DND-41 (cell line): ENCODE results near the gene ITGA7.

Source experiments
- ATAC-seq: fragments of 200-7000 bp; cut with Tn5 transposase; 3 replicates; pipeline ENCODE4 v1.9.1; 2021; ENCODE audit warnings: low read depth; ENCODE audit not compliant: insufficient read depth
- DNase-seq: peaks from one replicate; pipeline ENCODE4 v3.0.0-alpha.2; 2020
- H2AFZ ChIP-seq: 2 replicates; pipeline ENCODE4 v1.6.0; 2012; ENCODE audit warnings: low read depth, low read length
- H3K27ac ChIP-seq: 2 replicates; pipeline ENCODE4 v1.5.1; 2012; ENCODE audit warnings: low read length, inconsistent platforms
- H3K27me3 ChIP-seq: fragments of 200-600 bp; sonication (generic); 2 replicates; pipeline ENCODE4 v1.6.0; 2012; ENCODE audit warnings: low read length, mild to moderate bottlenecking, inconsistent platforms; ENCODE audit not compliant: insufficient read depth, poor library complexity
- H3K36me3 ChIP-seq: 2 replicates; pipeline ENCODE4 v1.5.1; 2012; ENCODE audit warnings: low read length, inconsistent platforms; ENCODE audit not compliant: insufficient read depth
- H3K4me1 ChIP-seq: 2 replicates; pipeline ENCODE4 v1.5.1; 2012; ENCODE audit warnings: mild to moderate bottlenecking, low read length; ENCODE audit not compliant: insufficient read depth
- H3K4me2 ChIP-seq: 2 replicates; pipeline ENCODE4 v1.6.0; 2012; ENCODE audit warnings: mild to moderate bottlenecking, moderate library complexity, low read length, inconsistent platforms; ENCODE audit not compliant: insufficient read depth
- H3K4me3 ChIP-seq, 2 experiments: fragments of 200-600 bp in 1 of 2; shearing (Covaris generic) in 1 of 2; 2 replicates each; pipeline ENCODE4 v1.5.1; 2012 to 2016; ENCODE audit warnings: inconsistent platforms in 2 of 2, low read length in 2 of 2, mild to moderate bottlenecking in 2 of 2, low read depth in 1 of 2, moderate library complexity in 1 of 2
- H3K79me2 ChIP-seq: 2 replicates; pipeline ENCODE4 v1.6.0; 2012; ENCODE audit warnings: low read length, inconsistent platforms; ENCODE audit not compliant: insufficient read depth
- H3K9ac ChIP-seq: 2 replicates; pipeline ENCODE4 v1.6.0; 2012; ENCODE audit warnings: low read depth, mild to moderate bottlenecking, inconsistent platforms, low read length, moderate library complexity
- H3K9me3 ChIP-seq: 2 replicates; pipeline ENCODE4 v1.5.1; 2012; ENCODE audit warnings: low read length, moderate library complexity, mild to moderate bottlenecking, inconsistent platforms; ENCODE audit not compliant: insufficient read depth, severe bottlenecking
- H4K20me1 ChIP-seq: 2 replicates; pipeline ENCODE4 v1.6.0; 2012; ENCODE audit warnings: low read length; ENCODE audit not compliant: insufficient read depth
- CTCF ChIP-seq: IDR thresholded peaks from 2 replicates; pipeline ENCODE4 v1.5.1; 2012; ENCODE audit warnings: borderline replicate concordance, low read length, moderate library complexity, mild to moderate bottlenecking; ENCODE audit not compliant: poor library complexity, severe bottlenecking; ENCODE audit errors: extremely low read depth
- EZH2 ChIP-seq: IDR thresholded peaks from 3 replicates; pipeline ENCODE4 v1.6.1; 2012; ENCODE audit warnings: borderline replicate concordance, low read depth, mild to moderate bottlenecking, moderate library complexity, low read length, inconsistent platforms; ENCODE audit not compliant: severe bottlenecking

The ITGA7 gene

GRCh38 chr12:55684761-55685370 is 22.8 kb downstream of the ITGA7 start:
- H3K4me3 ChIP-seq: no peak overlapping the region
- TF ChIP-seq EZH2 (no peak), CTCF (no peak)
- H3K27me3 ChIP-seq: peaks cover 12% of the 10 kb centered on the region
- no peak overlapping the region for H2AFZ ChIP-seq
- no peak for ATAC-seq
- H3K79me2 ChIP-seq: no peaks in the 10 kb centered on the region
- no peak overlapping the region for H3K27ac ChIP-seq
- H3K9ac ChIP-seq: no peak overlapping the region
- H3K36me3 ChIP-seq: no peaks in the 10 kb centered on the region
- no peak for DNase-seq
- H4K20me1 ChIP-seq: no peaks in the 10 kb centered on the region
- no peaks in the 10 kb centered on the region for H3K4me1 ChIP-seq
- H3K4me2 ChIP-seq: no peak overlapping the region
- H3K9me3 ChIP-seq: no peaks in the 10 kb centered on the region

GRCh38 chr12:55683676-55684075 is 24.0 kb downstream of the ITGA7 start:
- Histone ChIP-seq H2AFZ (no peak overlapping the region), H3K9ac (no peak overlapping the region), H3K4me2 (no peak overlapping the region), H3K36me3 (no peaks in the 10 kb centered on the region), H3K4me3 (no peak overlapping the region), H3K9me3 (no peaks in the 10 kb centered on the region), H3K27ac (no peak overlapping the region), H3K79me2 (no peaks in the 10 kb centered on the region), H3K4me1 (no peaks in the 10 kb centered on the region), H3K27me3 (peaks cover 16% of the 10 kb centered on the region), H4K20me1 (no peaks in the 10 kb centered on the region)
- ATAC-seq: no peak
- no peak for DNase-seq
- no peak for TF ChIP-seq EZH2
- TF ChIP-seq CTCF: no peak

GRCh38 chr12:55682087-55682796 is 25.5 kb downstream of the ITGA7 start:
- H3K27ac ChIP-seq: no peak overlapping the region

More at GRCh38 chr12:55682087-55682796, 25.5 kb downstream of the ITGA7 start:
- no peak for TF ChIP-seq CTCF
- no peak for TF ChIP-seq EZH2
- no peak overlapping the region for H3K4me3 ChIP-seq
- H3K36me3 ChIP-seq: no peaks in the 10 kb centered on the region
- no peak overlapping the region for H2AFZ ChIP-seq
- peaks cover 16% of the 10 kb centered on the region for H3K27me3 ChIP-seq
- H3K79me2 ChIP-seq: no peaks in the 10 kb centered on the region
- H3K4me2 ChIP-seq: no peak overlapping the region
- DNase-seq: no peak
- H3K4me1 ChIP-seq: no peaks in the 10 kb centered on the region
- H4K20me1 ChIP-seq: no peaks in the 10 kb centered on the region
- no peak overlapping the region for H3K9ac ChIP-seq
- ATAC-seq: no peak
- no peaks in the 10 kb centered on the region for H3K9me3 ChIP-seq
